GM19455 (cell line): ENCODE measurements around the gene RPUSD3.

Source experiments
- ATAC-seq: cut with Tn5 transposase; IDR thresholded peaks from one replicate; pipeline ENCODE4 v1.9.1; 2021; ENCODE audit not compliant: unreplicated experiment

RPUSD3 gene

GRCh38 chr3:9837701-9838582 is 5.9 kb downstream of the RPUSD3 start:
- no peak for ATAC-seq

GRCh38 chr3:9834520-9835380 is 9.1 kb downstream of the RPUSD3 start:
- ATAC-seq: no peak

DNA sequence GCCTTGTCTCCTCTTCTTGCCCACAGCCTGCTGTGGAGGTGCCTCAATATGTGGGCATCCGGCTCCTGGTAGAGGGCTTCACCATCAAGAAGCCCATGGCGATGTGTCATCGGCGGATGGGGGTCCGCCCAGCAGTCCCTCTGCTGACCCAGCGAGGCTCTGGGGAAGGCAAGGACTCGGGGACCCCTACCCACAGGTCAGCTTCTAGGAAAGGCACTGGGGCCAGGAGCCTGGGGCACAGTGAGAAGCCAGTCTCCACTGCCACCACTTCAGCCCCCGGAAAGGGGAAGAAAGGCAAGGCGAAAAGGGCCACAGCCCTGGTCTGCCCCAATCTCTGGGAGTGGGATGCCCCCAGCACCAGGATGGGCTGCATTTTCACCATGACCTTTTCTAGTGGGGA is 10.7 kb downstream of the RPUSD3 start:
- ATAC-seq: no peak

GRCh38 chr3:9831253-9831652 is 12.6 kb downstream of the RPUSD3 start:
- ATAC-seq: no peak

DNA sequence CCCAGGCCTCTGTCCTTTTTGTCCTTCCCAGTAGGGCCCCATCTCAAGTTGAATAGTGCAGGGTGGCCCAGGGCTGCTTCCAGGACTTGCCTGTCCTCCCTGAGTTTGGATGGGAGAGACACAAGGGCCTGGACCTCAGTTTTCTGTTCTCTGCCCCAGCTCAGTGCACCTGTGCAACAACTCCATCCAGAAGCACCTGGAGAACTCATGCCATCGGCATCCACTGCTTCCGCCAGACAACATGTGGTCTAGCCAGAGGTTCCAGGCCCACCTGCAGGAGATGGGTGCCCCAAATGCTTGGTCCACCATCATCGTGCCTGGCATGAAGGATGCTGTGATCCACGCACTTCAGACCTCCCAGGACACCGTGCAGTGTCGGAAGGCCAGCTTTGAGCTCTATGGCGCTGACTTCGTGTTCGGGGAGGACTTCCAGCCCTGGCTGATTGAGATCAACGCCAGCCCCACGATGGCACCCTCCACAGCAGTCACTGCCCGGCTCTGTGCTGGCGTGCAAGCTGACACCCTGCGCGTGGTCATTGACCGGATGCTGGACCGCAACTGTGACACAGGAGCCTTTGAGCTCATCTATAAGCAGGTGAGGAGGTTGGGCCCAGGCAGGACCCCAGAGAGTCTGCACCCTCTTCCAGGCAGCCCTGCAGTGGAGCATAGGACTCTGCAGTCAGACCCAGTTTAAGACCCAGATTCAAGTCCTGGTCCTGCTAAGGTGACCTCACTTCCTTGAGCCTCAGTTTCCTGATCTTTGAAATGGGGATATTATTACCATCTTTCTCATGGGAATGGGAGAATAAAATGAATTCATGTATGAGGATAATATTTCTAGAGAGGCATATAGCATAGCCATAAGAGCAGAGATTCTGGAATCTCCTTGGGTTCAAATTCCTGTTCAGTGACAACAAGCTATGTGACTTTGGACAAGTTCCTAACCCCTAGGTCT is 14.7 kb downstream of the RPUSD3 start:
- no peak for ATAC-seq

GRCh38 chr3:9826815-9827573 is 16.8 kb downstream of the RPUSD3 start:
- no peak for ATAC-seq

DNA sequence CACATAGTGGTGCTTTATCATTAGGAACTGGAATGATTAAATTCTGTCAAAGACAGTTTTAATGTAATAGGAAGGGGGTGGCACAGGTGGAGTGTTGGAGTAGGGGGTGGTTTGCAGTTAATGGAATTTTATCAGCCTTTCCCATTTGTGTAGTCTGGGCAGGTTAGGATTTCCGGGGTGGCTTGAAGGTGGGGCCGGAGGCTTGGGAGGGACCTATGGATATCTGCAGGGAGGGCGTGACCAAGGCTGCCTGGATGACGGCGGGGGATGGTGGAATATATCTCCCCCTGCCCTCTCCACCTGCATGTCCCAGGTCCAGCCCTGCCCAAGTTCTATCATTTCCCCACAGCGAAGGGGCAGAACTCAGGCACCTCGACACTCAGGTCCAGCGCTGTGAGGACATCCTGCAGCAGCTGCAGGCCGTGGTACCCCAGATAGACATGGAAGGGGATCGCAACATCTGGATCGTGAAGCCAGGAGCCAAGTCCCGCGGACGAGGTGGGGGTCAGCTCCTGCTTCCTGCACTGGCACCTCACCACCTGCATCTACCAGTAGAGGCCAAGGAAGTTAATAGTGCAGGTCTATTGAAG is 18.3 kb downstream of the RPUSD3 start:
- ATAC-seq: no peak

DNA sequence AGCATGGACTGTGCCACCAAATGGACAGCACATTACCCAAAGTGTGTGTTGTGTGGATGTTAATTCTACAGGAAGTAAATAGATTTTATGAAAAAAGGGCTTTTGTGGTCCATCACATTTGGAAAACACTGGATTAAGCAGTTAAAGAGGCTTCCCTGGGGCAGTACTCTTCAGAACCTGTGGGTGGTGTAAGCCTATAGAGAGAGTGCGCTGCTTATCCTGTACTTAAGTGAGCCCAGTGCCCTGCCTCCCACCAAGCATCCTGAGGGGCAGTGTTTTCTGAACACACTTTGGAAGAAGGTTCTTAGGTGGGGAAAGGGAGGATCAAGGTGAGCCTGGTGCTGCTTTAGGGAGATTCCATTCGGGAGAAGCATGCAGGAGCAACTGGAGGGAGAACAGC is 22.9 kb downstream of the RPUSD3 start:
- ATAC-seq: no peak

DNA sequence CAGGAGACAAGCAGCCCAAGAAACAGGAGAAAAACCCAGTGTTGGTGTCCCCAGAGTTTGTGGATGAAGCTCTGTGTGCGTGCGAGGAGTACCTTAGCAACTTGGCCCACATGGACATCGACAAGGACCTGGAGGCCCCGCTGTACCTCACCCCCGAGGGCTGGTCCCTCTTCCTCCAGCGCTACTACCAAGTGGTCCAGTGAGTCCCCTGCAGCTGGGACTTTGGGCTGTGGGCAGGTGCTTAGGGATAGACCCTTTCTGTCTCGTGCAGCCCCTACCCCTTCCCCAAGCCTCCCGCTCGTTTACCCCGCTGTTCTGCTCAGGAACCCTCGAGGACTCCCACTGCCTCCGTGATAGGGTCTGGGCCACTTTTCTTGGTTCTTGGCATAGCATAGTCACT is 23.3 kb downstream of the RPUSD3 start:
- no peak for ATAC-seq

DNA sequence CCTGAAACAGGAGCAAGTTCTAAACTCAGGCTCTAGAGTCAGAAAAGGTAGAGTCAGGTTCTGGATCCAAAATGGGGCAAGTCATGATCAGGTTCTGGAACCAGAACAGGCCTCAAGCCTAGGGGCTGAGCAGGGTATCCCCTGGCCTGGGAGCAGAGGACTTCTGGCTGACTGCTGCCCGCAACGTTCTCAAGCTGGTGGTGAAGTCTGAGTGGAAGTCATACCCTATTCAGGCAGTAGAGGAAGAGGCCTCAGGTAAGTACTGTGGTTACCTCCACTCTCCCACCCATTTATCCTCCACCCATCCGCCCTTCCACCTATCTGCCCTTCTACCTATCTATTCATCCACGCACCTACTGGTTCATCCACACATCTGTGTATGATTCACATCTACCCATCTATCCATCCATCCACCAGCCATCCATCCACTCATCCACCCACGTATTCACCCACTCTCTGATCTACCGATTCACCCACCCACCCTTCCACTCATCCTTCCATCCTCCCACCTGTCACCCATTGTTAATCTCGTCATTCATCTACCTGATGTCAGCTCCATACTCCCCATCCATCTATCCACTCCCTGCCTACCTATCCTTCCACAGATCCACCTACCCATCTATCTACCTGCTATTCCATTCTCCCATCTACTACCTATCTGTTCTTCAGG is 25.0 kb downstream of the RPUSD3 start:
- ATAC-seq: no peak

DNA sequence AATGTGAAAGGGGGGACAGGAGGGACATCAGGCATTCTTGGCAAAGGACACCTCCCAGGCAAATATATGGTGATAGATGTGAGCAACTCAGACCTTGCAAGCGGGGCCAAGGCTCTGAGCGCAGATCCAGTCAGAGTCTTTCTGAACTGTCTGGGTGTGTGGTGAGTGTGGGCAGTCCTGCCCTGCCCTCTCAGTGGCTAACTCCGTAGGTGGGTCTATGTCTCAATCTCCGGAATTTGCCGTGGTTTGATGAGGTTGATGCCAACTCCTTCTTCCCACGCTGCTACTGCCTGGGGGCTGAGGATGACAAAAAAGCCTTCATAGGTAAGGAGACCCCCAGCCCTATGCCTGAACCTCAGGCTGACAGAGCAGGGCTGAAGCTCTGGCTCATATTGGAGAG is 26.4 kb downstream of the RPUSD3 start:
- ATAC-seq: no peak

DNA sequence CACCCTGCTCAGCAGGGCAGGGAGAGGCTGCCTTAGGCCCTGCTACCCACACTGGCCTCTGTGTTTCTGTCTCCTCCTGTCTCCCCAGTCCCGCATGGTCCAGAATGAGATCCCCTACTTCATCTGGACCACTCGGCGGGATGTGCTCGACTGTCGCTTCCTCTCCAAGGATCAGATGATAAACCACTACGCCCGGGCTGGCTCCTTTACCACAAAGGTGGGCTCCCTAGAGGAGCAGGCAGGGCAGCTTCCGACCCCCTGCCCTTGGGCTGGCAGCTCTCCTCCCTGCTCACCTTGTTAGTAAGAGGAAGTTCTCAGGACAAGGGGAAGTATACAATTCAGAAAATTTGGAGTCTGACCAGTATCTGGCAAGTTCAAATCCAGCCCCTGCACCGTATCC is 27.8 kb downstream of the RPUSD3 start:
- ATAC-seq: no peak

DNA sequence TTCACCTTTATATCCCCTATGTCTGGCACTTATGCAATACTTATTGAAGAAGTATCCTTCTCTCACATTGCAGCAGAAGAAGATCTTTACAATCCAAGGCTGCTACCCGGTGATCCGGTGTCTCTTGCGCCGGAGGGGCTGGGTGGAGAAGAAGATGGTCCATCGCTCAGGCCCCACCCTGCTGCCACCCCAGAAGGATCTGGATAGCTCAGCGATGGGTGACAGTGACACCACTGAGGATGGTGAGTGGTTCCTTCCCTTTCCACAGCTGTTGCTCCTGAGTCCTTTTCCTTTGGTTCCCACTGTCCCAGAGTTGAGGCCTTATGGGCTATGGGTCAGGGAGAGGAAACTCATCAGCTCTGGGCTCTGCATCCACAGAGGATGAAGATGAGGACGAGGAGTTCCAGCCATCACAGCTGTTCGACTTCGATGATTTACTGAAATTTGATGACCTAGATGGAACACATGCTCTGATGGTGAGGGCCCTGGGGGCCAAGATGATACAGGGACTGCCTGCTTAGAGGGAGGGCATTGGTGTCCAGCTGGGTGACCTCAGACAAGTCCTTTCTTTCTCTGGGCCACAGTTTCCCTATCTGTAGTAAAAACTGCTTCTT is 30.8 kb downstream of the RPUSD3 start:
- ATAC-seq: no peak

DNA sequence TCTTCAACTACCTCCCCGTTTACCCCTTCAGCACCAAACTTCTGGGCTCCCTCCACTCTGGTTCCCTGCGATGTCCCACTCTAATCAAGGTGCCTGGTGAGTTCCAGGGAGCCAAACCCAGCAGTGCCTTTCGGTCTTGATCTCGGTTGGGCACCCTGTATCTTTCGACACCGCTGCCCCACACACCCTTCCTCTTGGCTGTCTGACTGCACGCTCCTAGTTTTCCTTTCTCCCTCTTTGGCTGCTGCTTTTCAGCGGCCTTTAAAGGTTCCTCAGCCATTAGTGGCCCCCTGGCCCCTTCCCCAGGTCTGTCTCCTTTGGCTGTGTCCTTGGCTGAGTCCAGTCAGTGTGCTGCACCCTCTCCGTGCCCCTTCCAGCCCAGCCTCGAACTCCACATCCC is 33.0 kb downstream of the RPUSD3 start:
- no peak for ATAC-seq

GRCh38 chr3:9810433-9810770 is 33.4 kb downstream of the RPUSD3 start:
- no peak for ATAC-seq

DNA sequence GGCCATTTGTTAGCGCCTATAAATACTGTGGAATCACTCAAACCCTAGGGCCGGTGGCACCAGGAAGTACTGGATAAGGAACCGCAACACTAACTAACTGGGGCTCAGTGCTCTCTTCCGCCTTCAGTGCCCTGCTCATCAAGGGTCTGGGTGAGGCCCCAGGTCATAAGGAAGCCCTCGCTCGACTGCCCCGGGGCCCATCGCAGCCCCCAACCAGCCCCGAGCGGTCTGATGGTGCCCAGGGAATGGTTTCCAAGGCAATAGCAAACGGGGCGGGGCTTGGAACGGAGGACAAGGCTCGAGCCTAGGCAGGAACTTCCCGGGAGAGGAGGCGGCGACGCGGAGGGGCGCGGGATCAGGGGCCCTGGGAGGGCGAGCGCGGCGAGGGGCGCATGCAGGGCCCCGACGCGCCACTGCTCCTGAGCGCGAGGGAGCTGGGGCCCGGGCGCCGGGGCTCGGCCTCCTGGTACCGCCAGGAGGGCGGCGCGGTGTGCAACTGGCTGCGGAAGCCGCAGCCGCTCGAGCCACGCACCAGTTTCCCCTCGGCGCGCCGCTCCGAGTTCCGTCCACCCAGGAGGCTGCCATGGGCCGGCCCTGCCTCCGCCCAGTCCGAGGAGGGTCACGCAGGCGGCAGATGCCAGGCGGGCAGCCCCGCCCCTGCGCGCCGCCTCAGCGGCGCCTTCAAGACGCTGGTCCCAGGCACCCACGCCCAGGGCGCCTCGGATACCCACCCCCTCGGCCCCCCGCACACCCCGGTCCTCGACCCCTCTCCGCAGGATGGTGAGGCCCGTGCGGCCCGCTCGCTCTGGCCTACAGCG is 34.0 kb downstream of the RPUSD3 start, which contains the start of gene TTLL3:
TSS of gene TTLL3 (plus strand) at position 648 of the 818 bp plus-strand sequence. CDS start 400 bp downstream, outside the sequence.
- peak; percentile 49 for ATAC-seq

DNA sequence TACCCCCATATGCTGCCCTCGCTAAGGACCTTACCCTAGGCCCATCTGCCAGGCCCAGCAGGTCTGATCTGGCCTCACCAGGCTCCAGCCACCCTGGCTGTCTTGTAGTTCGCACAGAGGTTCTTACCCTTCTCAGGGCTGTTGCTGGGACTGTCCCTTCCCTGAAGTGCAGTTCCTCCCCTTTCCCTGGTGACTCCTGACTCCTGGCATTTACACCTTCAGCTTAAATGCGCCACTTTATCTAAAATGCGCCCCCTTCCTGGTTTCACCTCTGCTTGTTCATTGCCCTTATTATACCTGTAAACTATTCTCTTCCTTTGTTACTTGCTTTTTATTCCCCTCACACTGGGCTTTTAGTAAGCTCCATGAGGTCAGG is 34.6 kb downstream of the RPUSD3 start:
- no peak for ATAC-seq
